Adrenal gland (tissue), 12 donors: ENCODE measurements around the gene DISP1. TPM values are rescaled to one million over a fixed set of nuclear protein-coding genes. Genes with fewer than 3 reads are reported as not detected.
"Not testable (repeated sequence)": the region's sequence is repeated elsewhere in the genome, so short reads cannot be mapped to it uniquely, and the experiment has no call there.

Experiments
- DNase-seq, 7 donors: peaks; one replicate each; pipeline ENCODE4 v3.0.0-alpha.2; 2019 to 2020
- H3K27ac ChIP-seq, 5 donors: fragments of 200-600 bp; sonication (generic) in 4 of 5; 1 replicate in 3 of 5; 2 replicates in 2 of 5; pipeline versions ENCODE4 v1.5.1 to v1.8.0; 2016 to 2020; ENCODE audit warnings: mild to moderate bottlenecking in 1 of 5
- H3K27me3 ChIP-seq: fragments of 200-600 bp; 2 replicates; pipeline ENCODE4 v1.8.0; 2021
- H3K36me3 ChIP-seq, 2 donors: fragments of 200-600 bp; replicated peaks in 1 of 2; 1 replicate in 1 of 2; 2 replicates in 1 of 2; pipeline versions ENCODE4 v1.5.1 to v1.8.0; 2018 to 2022
- H3K4me1 ChIP-seq, 2 donors: fragments of 200-600 bp; replicated peaks in 1 of 2; 1 replicate in 1 of 2; 2 replicates in 1 of 2; pipeline versions ENCODE4 v1.5.1 to v1.8.0; 2018 to 2021
- H3K4me3 ChIP-seq, 4 donors: fragments of 200-600 bp; sonication (generic) in 3 of 4; one replicate each; pipeline ENCODE4 v1.5.1; 2016 to 2018
- H3K9me3 ChIP-seq, 3 donors: fragments of 200-600 bp; sonication (generic) in 1 of 3; replicated peaks in 1 of 3; 1 replicate in 2 of 3; 2 replicates in 1 of 3; pipeline versions ENCODE4 v1.5.1 to v1.8.0; 2016 to 2021
- CTCF ChIP-seq, 6 experiments: fragments of 450-650 bp in 4 of 6; fragments of 200-600 bp in 2 of 6; sonication (generic) in 1 of 6; IDR thresholded peaks; 1 replicate in 5 of 6; 2 replicates in 1 of 6; pipeline versions ENCODE4 v1.5.1 to v1.8.0; 2016 to 2021; ENCODE audit warnings: antibody characterized with exemption in 6 of 6, mild to moderate bottlenecking in 2 of 6, moderate library complexity in 1 of 6
- POLR2A ChIP-seq, 2 donors: fragments of 450-650 bp; IDR thresholded peaks; one replicate each; pipeline ENCODE4 v1.6.1; 2017; ENCODE audit warnings: antibody characterized with exemption in 2 of 2, mild to moderate bottlenecking in 2 of 2, moderate library complexity in 1 of 2
- WGBS, 4 donors: extraction: QIAGEN DNeasy Blood & Tissue Kit in 2 of 4; methylation state at CpG; one replicate each; pipeline versions ENCODE4 v1.1.5 to v1.1.7; 2013 to 2017; 5-methylcytosine and 5-hydroxymethylcytosine counted together
- intact Hi-C, 2 donors: fragments of 100-400 bp; cut with DNase I; formaldehyde crosslinking; loops; one replicate each; pipeline versions ENCODE4 v1.14.1 to v1.15.0; 2022 to 2023
- polyA plus RNA-seq, 3 donors: library from polyadenylated mRNA; stranded (reverse); fragments of 200-250 nt in 2 of 3; fragments of 350-450 nt in 1 of 3; fragmentation: Illumina TruSeq in 1 of 3; extraction: RNeasy Lipid Tissue Mini Kit (QIAGEN cat#74804) in 1 of 3; gene quantifications; one replicate each; pipeline ENCODE4 v1.2.3, GENCODE V29; 2013 to 2014
- total RNA-seq, 9 donors: library from RNA; depleted of rRNA in 4 of 9; stranded (reverse); fragments of >200 nt in 4 of 9; fragments of 120-200 nt in 1 of 9; fragmentation: NEBNext Ultra II Directional in 1 of 9; extraction: Animal tissue kit (Norgen Biotek cat#: 25700) in 1 of 9; gene quantifications; one replicate each; pipeline versions ENCODE4 v1.1.0 to v1.2.4, GENCODE V29; 2013 to 2023
- donor health status: healthy with polysubstance abuse.
- donor health status: Bipolar disorder and iron deficiency.
- donor health status: DM: yes; HTN: yes; CAD: no.
- donor health status: DM: no; HTN: no; CAD: no.
- donor health status: DM: no; HTN: no; CAD: no.
- donor health status: DM: yes; HTN: yes; CAD: no.

Gene DISP1
- total and polyA plus RNA-seq, 12 donors = 6.8 to 25.4 (median 16.0) TPM

GRCh38 chr1:222844411-222844779, 29.6 kb downstream of the DISP1 start:
- DNase-seq = no peak
- no peaks in the 10 kb centered on the region for H3K27me3 ChIP-seq
- intact Hi-C loops = no loop called here
- H3K27ac ChIP-seq = peak overlapping the region in 1 of 5 donors; percentile 0
- no peak for TF ChIP-seq POLR2A (IDR thresholded peaks at IDR 0.05)
- no peak for TF ChIP-seq CTCF (IDR thresholded peaks at IDR 0.05)
- 43 to 51% (median 47%) methylated on average over 3 of the region's 3 CpGs for WGBS, 4 donors
- H3K36me3 ChIP-seq = no peaks in the 10 kb centered on the region
- peaks cover 0 to 5% (median 0%) of the 10 kb centered on the region in 3 donors for H3K9me3 ChIP-seq
- peak overlapping the region in 1 of 4 donors; percentile 15 for H3K4me3 ChIP-seq
- peaks cover 0 to 14% of the 10 kb centered on the region in 2 donors for H3K4me1 ChIP-seq

GRCh38 chr1:222845763-222846162, 30.9 kb downstream of the DISP1 start:
- Histone ChIP-seq H3K4me3 (no peak overlapping the region), H3K36me3 (no peaks in the 10 kb centered on the region), H3K9me3 (peaks cover 0 to 5% (median 0%) of the 10 kb centered on the region in 3 donors), H3K27me3 (no peaks in the 10 kb centered on the region), H3K27ac (no peak overlapping the region), H3K4me1 (peaks cover 0 to 14% of the 10 kb centered on the region in 2 donors)
- TF ChIP-seq POLR2A (IDR thresholded peaks at IDR 0.05) (no peak), CTCF (IDR thresholded peaks at IDR 0.05) (no peak)
- intact Hi-C loops = no loop called here
- DNase-seq = no peak

- H3K4me1 ChIP-seq, intact Hi-C loops, H3K27me3 ChIP-seq, H3K9me3 ChIP-seq, H3K36me3 ChIP-seq, H3K27ac ChIP-seq, DNase-seq, H3K4me3 ChIP-seq: not testable (repeated sequence)
These were observed 35.7 kb downstream of the DISP1 start for GRCh38 chr1:222850550-222850949.

GRCh38 chr1:222852326-222852725, 37.5 kb downstream of the DISP1 start:
- Histone ChIP-seq H3K27ac (no peak overlapping the region), H3K27me3 (no peaks in the 10 kb centered on the region), H3K4me3 (no peak overlapping the region), H3K4me1 (no peaks in the 10 kb centered on the region), H3K36me3 (no peaks in the 10 kb centered on the region), H3K9me3 (no peaks in the 10 kb centered on the region)
- intact Hi-C loops = no loop called here
- DNase-seq = peak in 3 of 7 donors; percentile 16 to 22 (median 17)
- 51 to 59% (median 55%) methylated on average over 3 of the region's 3 CpGs for WGBS, 4 donors
- TF ChIP-seq CTCF (IDR thresholded peaks at IDR 0.05) (no peak), POLR2A (IDR thresholded peaks at IDR 0.05) (no peak)

- no peaks in the 10 kb centered on the region for H3K36me3 ChIP-seq
- no peak overlapping the region for H3K27ac ChIP-seq
- WGBS, 4 donors = 59 to 78% (median 69%) methylated on average over 3 of the region's 3 CpGs
- intact Hi-C loops = no loop called here
- no peaks in the 10 kb centered on the region for H3K27me3 ChIP-seq
- H3K4me3 ChIP-seq = no peak overlapping the region
- TF ChIP-seq POLR2A (IDR thresholded peaks at IDR 0.05) (no peak), CTCF (IDR thresholded peaks at IDR 0.05) (no peak)
- DNase-seq = no peak
- H3K9me3 ChIP-seq = no peaks in the 10 kb centered on the region
- H3K4me1 ChIP-seq = no peaks in the 10 kb centered on the region
These were observed 46.2 kb downstream of the DISP1 start for GRCh38 chr1:222861062-222861461.

Other genes with a start within 250 kb of the DISP1 start
- 1 to 10 TPM; 1.6 to 9.6 (median 5.8) TPM for gene TAF1A, start 225.1 kb upstream of the DISP1 start, total RNA-seq
- 1 to 10 TPM; 1.4 to 6.6 (median 1.6) TPM for gene TAF1A, start 225.1 kb upstream of the DISP1 start, polyA plus RNA-seq
- gene MIA3, start 196.9 kb upstream of the DISP1 start, total RNA-seq = 100 to 1,000 TPM in 2 of 9 donors, 10 to 100 TPM in 7; 37.7 to 146 (median 71.2) TPM
- 100 to 1,000 TPM in 1 of 3 donors, 10 to 100 TPM in 2; 33.1 to 134 (median 45.2) TPM for gene MIA3, start 196.9 kb upstream of the DISP1 start, polyA plus RNA-seq
- 10 to 100 TPM; 29.4 to 62.5 (median 48.7) TPM for gene AIDA, start 102.5 kb upstream of the DISP1 start, total RNA-seq
- 10 to 100 TPM; 34.1 to 72.0 (median 49.1) TPM for gene AIDA, start 102.5 kb upstream of the DISP1 start, polyA plus RNA-seq
- gene BROX, start 102.5 kb upstream of the DISP1 start, total RNA-seq = 10 to 100 TPM; 39.3 to 81.3 (median 42.6) TPM
- 10 to 100 TPM; 14.1 to 29.4 (median 17.8) TPM for gene BROX, start 102.5 kb upstream of the DISP1 start, polyA plus RNA-seq
- 1 to 10 TPM in 7 of 9 donors, under 1 TPM in 2; 0.11 to 2.3 (median 1.8) TPM for gene FAM177B, start 77.8 kb upstream of the DISP1 start, total RNA-seq
- gene FAM177B, start 77.8 kb upstream of the DISP1 start, polyA plus RNA-seq = 1 to 10 TPM; 1.1 to 1.5 (median 1.4) TPM